Measurements from ENCODE around the gene OR6C76. TPM values are rescaled to one million over a fixed set of nuclear protein-coding genes. Genes with fewer than 3 reads are reported as not detected.
"Not testable (repeated sequence)": the region's sequence is repeated elsewhere in the genome, so short reads cannot be mapped to it uniquely, and the experiment has no call there.

Gene OR6C76
- total RNA-seq, 4 donors from 2014 or later, result not detected

DNA sequence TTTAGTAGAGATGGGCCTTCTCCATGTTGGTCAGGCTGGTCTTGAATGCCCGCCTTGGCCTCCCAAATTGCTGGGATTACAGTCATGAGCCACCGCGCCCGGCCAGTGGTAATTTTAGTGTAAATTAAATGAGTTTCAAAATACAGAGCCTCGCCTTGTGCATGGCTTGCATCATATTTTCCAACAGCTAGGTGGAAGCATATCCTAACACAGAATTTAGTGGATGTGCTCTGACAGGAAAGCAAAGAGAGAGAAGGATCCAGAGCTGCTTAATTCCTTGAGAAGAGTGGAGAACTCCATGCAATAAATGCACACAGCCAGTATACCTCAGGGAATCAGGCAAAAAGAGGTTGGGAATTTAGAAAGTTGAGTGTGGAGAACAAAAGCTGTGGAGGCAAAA, 20.3 kb downstream of the OR6C76 start:
- Histone ChIP-seq H3K36me3 (no peaks in the 10 kb centered on the region), H3K27me3 (no peaks in the 10 kb centered on the region), H3K4me1 (no peaks in the 10 kb centered on the region), H3K4me3 (no peak overlapping the region), H3K9me3 (no peaks in the 10 kb centered on the region), H3K27ac (no peak overlapping the region)
- TF ChIP-seq, protein P1, sequence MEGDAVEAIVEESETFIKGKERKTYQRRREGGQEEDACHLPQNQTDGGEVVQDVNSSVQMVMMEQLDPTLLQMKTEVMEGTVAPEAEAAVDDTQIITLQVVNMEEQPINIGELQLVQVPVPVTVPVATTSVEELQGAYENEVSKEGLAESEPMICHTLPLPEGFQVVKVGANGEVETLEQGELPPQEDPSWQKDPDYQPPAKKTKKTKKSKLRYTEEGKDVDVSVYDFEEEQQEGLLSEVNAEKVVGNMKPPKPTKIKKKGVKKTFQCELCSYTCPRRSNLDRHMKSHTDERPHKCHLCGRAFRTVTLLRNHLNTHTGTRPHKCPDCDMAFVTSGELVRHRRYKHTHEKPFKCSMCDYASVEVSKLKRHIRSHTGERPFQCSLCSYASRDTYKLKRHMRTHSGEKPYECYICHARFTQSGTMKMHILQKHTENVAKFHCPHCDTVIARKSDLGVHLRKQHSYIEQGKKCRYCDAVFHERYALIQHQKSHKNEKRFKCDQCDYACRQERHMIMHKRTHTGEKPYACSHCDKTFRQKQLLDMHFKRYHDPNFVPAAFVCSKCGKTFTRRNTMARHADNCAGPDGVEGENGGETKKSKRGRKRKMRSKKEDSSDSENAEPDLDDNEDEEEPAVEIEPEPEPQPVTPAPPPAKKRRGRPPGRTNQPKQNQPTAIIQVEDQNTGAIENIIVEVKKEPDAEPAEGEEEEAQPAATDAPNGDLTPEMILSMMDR (IDR thresholded peaks at IDR 0.05), result no peak
- TF ChIP-seq POLR2A (IDR thresholded peaks at IDR 0.05), result no peak
- WGBS, 2 donors, result 76 to 90% methylated on average over 4 to 5 of the region's 5 CpGs
- no peak for DNase-seq
- intact Hi-C loops (cut with DNase I), result no loop called here

DNA sequence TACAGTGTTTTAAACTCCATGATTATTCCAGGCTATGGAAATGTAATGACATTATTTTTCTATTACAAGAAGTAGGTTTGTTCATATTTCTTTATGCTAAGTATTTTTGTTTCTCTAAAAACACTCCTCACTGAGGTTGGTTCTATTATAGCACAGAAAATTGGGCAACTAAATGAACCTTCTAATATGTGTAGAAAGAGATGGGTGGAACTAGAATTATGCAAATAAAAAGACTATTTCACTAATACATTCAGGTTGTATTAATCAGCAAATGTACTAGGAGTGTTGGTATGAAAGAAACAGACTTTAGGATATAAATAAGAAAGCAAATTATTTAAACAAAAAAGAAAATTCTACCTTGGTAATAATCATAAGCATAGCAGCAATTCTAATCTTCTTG, 22.8 kb downstream of the OR6C76 start:
- Histone ChIP-seq H3K4me1 (no peaks in the 10 kb centered on the region), H3K9me3 (no peaks in the 10 kb centered on the region), H3K4me3 (no peak overlapping the region), H3K27me3 (no peaks in the 10 kb centered on the region), H3K27ac (no peak overlapping the region), H3K36me3 (no peaks in the 10 kb centered on the region)
- no peak for DNase-seq
- TF ChIP-seq, protein P1 (IDR thresholded peaks at IDR 0.05), result no peak
- TF ChIP-seq POLR2A (IDR thresholded peaks at IDR 0.05), result no peak
- intact Hi-C loops (cut with DNase I), result no loop called here

DNA sequence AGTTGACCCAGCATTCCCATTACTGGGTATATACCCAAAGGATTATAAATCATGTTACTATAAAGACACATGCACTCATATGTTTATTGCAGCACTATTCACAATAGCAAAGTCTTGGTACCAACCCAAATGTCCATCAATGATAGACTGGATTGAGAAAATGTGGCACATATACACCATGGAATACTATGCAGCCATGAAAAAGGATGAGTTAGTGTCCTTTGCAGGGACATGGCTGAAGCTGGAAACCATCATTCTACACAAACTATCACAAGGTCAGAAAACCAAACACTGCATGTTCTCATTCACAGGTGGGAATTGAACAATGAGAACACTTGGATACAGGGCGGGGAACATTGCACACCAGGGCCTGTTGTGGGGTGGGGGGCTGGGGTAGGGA, 38.9 kb downstream of the OR6C76 start:
- intact Hi-C loops (cut with DNase I); DNase-seq; H3K4me3 ChIP-seq; H3K27me3 ChIP-seq; H3K4me1 ChIP-seq; H3K36me3 ChIP-seq; H3K27ac ChIP-seq; H3K9me3 ChIP-seq: not testable (repeated sequence)
- WGBS, 2 donors, result 100% methylated on average over 1 of the region's 1 CpG; no CpG with 5 or more reads in 1 of the 2 donors

DNA sequence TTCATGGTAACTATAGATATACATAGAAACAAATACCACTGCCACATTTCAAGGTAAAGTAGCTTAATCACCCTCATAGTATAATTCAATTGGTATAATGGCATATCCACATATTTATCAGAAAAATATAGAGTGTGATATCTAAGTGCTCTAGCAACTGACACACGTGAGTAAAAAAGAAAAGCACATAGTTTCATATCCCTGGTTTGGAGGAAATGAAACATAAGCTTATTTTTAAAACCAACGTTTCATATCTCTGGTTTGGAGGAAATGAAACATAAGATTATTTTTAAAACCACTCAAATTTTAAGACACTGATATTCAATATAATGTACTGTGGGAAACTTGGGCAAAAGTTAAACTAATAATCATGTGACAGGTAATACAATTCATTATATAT, 41.8 kb downstream of the OR6C76 start:
- DNase-seq, result no peak
- WGBS, 2 donors, result 30 to 34% methylated on average over 2 of the region's 2 CpGs
- intact Hi-C loops (cut with DNase I), result no loop called here
- TF ChIP-seq POLR2A (IDR thresholded peaks at IDR 0.05), result no peak
- TF ChIP-seq, protein P1 (IDR thresholded peaks at IDR 0.05), result no peak
- H3K4me1 ChIP-seq, result no peaks in the 10 kb centered on the region
- no peaks in the 10 kb centered on the region for H3K36me3 ChIP-seq
- no peaks in the 10 kb centered on the region for H3K27me3 ChIP-seq
- H3K9me3 ChIP-seq, result no peaks in the 10 kb centered on the region
- H3K4me3 ChIP-seq, result no peak overlapping the region
- H3K27ac ChIP-seq, result no peak overlapping the region

DNA sequence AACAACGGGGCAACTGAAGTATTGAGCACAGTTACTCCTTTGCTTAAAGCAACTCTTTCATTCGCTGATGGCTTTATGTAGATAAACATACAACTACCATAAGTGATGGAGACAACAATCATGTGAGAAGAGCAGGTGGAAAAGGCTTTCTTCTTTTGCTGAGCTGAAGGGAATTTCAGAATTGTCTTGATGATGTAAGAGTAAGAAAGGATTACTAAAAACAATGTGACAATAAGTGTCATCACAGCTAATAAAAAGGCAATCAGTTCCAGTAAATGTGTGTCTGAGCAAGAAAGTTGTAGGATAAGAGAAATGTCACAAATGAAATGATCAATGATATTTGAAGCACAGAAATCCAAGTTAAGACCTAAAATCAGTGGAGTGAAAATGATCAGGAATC, 43.2 kb downstream of the OR6C76 start:
- 38 to 40% methylated on average over 2 of the region's 2 CpGs for WGBS, 2 donors

More for the DNA sequence above, 43.2 kb downstream of the OR6C76 start:
- TF ChIP-seq, protein P1 (IDR thresholded peaks at IDR 0.05), result no peak
- no peak for TF ChIP-seq POLR2A (IDR thresholded peaks at IDR 0.05)
- H3K4me3 ChIP-seq, result no peak overlapping the region
- no peak overlapping the region for H3K27ac ChIP-seq
- DNase-seq, result no peak
- H3K27me3 ChIP-seq, result no peaks in the 10 kb centered on the region
- no peaks in the 10 kb centered on the region for H3K36me3 ChIP-seq
- intact Hi-C loops (cut with DNase I), result no loop called here
- no peaks in the 10 kb centered on the region for H3K4me1 ChIP-seq
- no peaks in the 10 kb centered on the region for H3K9me3 ChIP-seq

Data from esophagus squamous epithelium (tissue), 5 donors.